GM12878 (cell line): Measurements from ENCODE around the gene SEMA3G. TPM values are rescaled to one million over a fixed set of nuclear protein-coding genes. Genes with fewer than 3 reads are reported as not detected.

Source experiments
- ATAC-seq: fragments of 200-7000 bp; cut with Tn5 transposase; 3 replicates; pipeline ENCODE4 v1.9.1; 2020; ENCODE audit warnings: mild to moderate bottlenecking, moderate library complexity
- BruUV-seq: library from RNA; stranded (reverse); fragments of 400-500 nt; replicated peaks from 2 replicates; lab custom pipeline; 2021; lab: Mats Ljungman, UMichigan
- CTCF ChIA-PET: fragments of 300-600 bp; sonication (Branson Sonifier 250); formaldehyde crosslinking; extraction: SDS; loops from one replicate; lab custom pipeline; 2021; ENCODE audit warnings: inconsistent platforms; lab: Yijun Ruan, JAX
- POLR2A ChIA-PET: fragments of 350-600 bp; formaldehyde crosslinking; extraction: SDS; loops from one replicate; lab custom pipeline; 2021; ENCODE audit warnings: inconsistent platforms; lab: Charles Lee
- RAD21 ChIA-PET: fragments of 300-600 bp; sonication (Branson Sonifier 250); formaldehyde crosslinking; loops from one replicate; lab custom pipeline; 2023; ENCODE audit warnings: antibody characterized with exemption; ENCODE audit not compliant: unreplicated experiment; lab: Charles Lee
- SMC1A ChIA-PET: fragments of 300-600 bp; sonication (Branson Sonifier 250); formaldehyde crosslinking; loops from one replicate; lab custom pipeline; 2023; ENCODE audit not compliant: unreplicated experiment, uncharacterized antibody; lab: Charles Lee
- DNase-seq: peaks from one replicate; pipeline ENCODE4 v3.0.0-alpha.2; 2011; ENCODE audit warnings: low read depth, low spot score
- FAIRE-seq: peaks from 3 replicates; lab custom pipeline; 2011; peaks lifted over from hg19 to GRCh38; lab: Jason Lieb, UNC
- H2AFZ ChIP-seq: 2 replicates; pipeline ENCODE4 v1.6.0; 2011; ENCODE audit warnings: low read depth, low read length, control low read depth; ENCODE audit not compliant: control insufficient read depth
- H3K27ac ChIP-seq: 2 replicates; pipeline ENCODE4 v1.5.1; 2011; ENCODE audit warnings: control low read depth; ENCODE audit not compliant: control insufficient read depth, insufficient read depth
- H3K27me3 ChIP-seq, 2 experiments: replicated peaks in 1 of 2; 2 replicates each; pipeline versions ENCODE4 v1.6.0 to v1.6.1; 2011; ENCODE audit warnings: low read length in 1 of 2; ENCODE audit not compliant: control insufficient read depth in 2 of 2, insufficient read depth in 2 of 2
- H3K36me3 ChIP-seq, 2 experiments: 2 replicates each; pipeline ENCODE4 v1.5.1; 2011; ENCODE audit warnings: low read length in 1 of 2; ENCODE audit not compliant: control insufficient read depth in 2 of 2, insufficient read depth in 2 of 2
- H3K4me1 ChIP-seq: 2 replicates; pipeline ENCODE4 v1.6.1; 2011; ENCODE audit warnings: mild to moderate bottlenecking, low read length, moderate library complexity, mixed read lengths; ENCODE audit not compliant: control insufficient read depth, insufficient read depth
- H3K4me2 ChIP-seq: 2 replicates; pipeline ENCODE4 v1.6.0; 2011; ENCODE audit warnings: control low read depth; ENCODE audit not compliant: control insufficient read depth, insufficient read depth
- H3K4me3 ChIP-seq: fragments of 200-600 bp; sonication (generic); 2 replicates; pipeline ENCODE4 v1.5.1; 2016
- H3K79me2 ChIP-seq: 2 replicates; pipeline ENCODE4 v1.6.0; 2011; ENCODE audit warnings: low read length; ENCODE audit not compliant: control insufficient read depth, insufficient read depth
- H3K9ac ChIP-seq: 2 replicates; pipeline ENCODE4 v1.8.0; 2011; ENCODE audit warnings: low read length, control low read depth, mixed read lengths; ENCODE audit not compliant: control insufficient read depth, insufficient read depth
- H3K9me3 ChIP-seq: replicated peaks from 3 replicates; pipeline ENCODE4 v1.5.1; 2011; ENCODE audit warnings: mild to moderate bottlenecking, low read length; ENCODE audit not compliant: control insufficient read depth, insufficient read depth
- H4K20me1 ChIP-seq: 2 replicates; pipeline ENCODE4 v1.6.0; 2011; ENCODE audit not compliant: control insufficient read depth, insufficient read depth
- CHD1 ChIP-seq: IDR thresholded peaks from 2 replicates; pipeline ENCODE4 v1.6.1; 2012; ENCODE audit warnings: low read depth, low read length, improper control_type of control experiment
- CHD4 ChIP-seq: fragments of 200-600 bp; sonication (generic); IDR thresholded peaks from 2 replicates; pipeline ENCODE4 v1.6.1; 2016; ENCODE audit warnings: mild to moderate bottlenecking
- LARP7 ChIP-seq: fragments of 450-650 bp; IDR thresholded peaks from 2 replicates; pipeline ENCODE4 v1.6.1; 2017; ENCODE audit warnings: mild to moderate bottlenecking
- MYB ChIP-seq: fragments of 150-350 bp; IDR thresholded peaks from 2 replicates; pipeline ENCODE4 v1.6.1; 2014; ENCODE audit warnings: mild to moderate bottlenecking, low read depth, low read length, borderline replicate concordance
- NFYB ChIP-seq: IDR thresholded peaks from 2 replicates; pipeline ENCODE4 v1.6.1; 2011; ENCODE audit warnings: low read depth, mild to moderate bottlenecking, low read length, improper control_type of control experiment, moderate library complexity; ENCODE audit not compliant: insufficient read depth
- NR2F1 ChIP-seq: fragments of 450-650 bp; conservative IDR thresholded peaks from 2 replicates; pipeline ENCODE4 v1.6.1; 2017; ENCODE audit warnings: mild to moderate bottlenecking
- NRF1 ChIP-seq: conservative IDR thresholded peaks from 2 replicates; pipeline ENCODE4 v1.6.1; 2011; ENCODE audit warnings: mild to moderate bottlenecking, low read depth, low read length, improper control_type of control experiment
- PAX8 ChIP-seq: fragments of 450-650 bp; IDR thresholded peaks from 2 replicates; pipeline ENCODE4 v1.6.1; 2017; ENCODE audit warnings: mild to moderate bottlenecking, moderate library complexity
- SPI1 ChIP-seq: IDR thresholded peaks from 2 replicates; pipeline ENCODE4 v1.6.1; 2011; ENCODE audit warnings: low read depth, mild to moderate bottlenecking, low read length, moderate library complexity, borderline replicate concordance; ENCODE audit not compliant: insufficient read depth
- SUZ12 ChIP-seq: fragments of 200-600 bp; sonication (generic); IDR thresholded peaks from one replicate; pipeline ENCODE4 v1.6.1; 2018; ENCODE audit warnings: antibody characterized with exemption, mild to moderate bottlenecking; ENCODE audit not compliant: unreplicated experiment
- TARDBP ChIP-seq: IDR thresholded peaks from 2 replicates; pipeline ENCODE4 v1.6.1; 2016; ENCODE audit warnings: borderline replicate concordance
- TBL1XR1 ChIP-seq: IDR thresholded peaks from 2 replicates; pipeline ENCODE4 v1.6.1; 2012; ENCODE audit warnings: low read depth, low read length, improper control_type of control experiment
- TCF12 ChIP-seq: IDR thresholded peaks from 2 replicates; pipeline ENCODE4 v1.6.1; 2011; ENCODE audit warnings: low read depth, mild to moderate bottlenecking, low read length
- ZNF207 ChIP-seq: fragments of 450-650 bp; IDR thresholded peaks from 2 replicates; pipeline ENCODE4 v1.6.1; 2014; ENCODE audit warnings: antibody characterized with exemption, mild to moderate bottlenecking, borderline replicate concordance
- WGBS: methylation state at CpG from one replicate; pipeline ENCODE4 v1.1.6; 2016; ENCODE audit warnings: low lambda C conversion rate; ENCODE audit not compliant: insufficient replicate concordance, insufficient coverage; ENCODE audit errors: missing lambda C conversion rate; 5-methylcytosine and 5-hydroxymethylcytosine counted together
- in situ Hi-C: fragments of 300-500 bp; cut with MboI; formaldehyde crosslinking; loops from 9 replicates; pipeline ENCODE4 v1.14.3; 2018; ENCODE audit warnings: mixed read lengths
- intact Hi-C: fragments of 100-400 bp; cut with micrococcal nuclease; formaldehyde crosslinking; loops from one replicate; pipeline ENCODE4 v1.14.2; 2022; ENCODE audit not compliant: unreplicated experiment
- polyA plus RNA-seq, 11 experiments: library from polyadenylated mRNA; depleted of rRNA in 4 of 11; unstranded in 6 of 11; stranded (reverse) in 5 of 11; fragments of >200 nt; fragmentation: Nextera tagmentation in 4 of 11; fragmentation: Illumina TruSeq in 1 of 11; extraction: Ambion mirVana in 4 of 11; extraction: Trizol in 1 of 11; gene quantifications; 1 replicate in 1 of 11; 2 replicates in 10 of 11; pipeline versions ENCODE4 v1.2.1 to v1.2.3, GENCODE V29; 2011 to 2016; ENCODE audit warnings: inconsistent platforms in 2 of 11, missing spikeins in 2 of 11, low read depth in 1 of 11
- total RNA-seq, 4 experiments: library from RNA; depleted of rRNA in 3 of 4; stranded (reverse); fragments of >200 nt in 3 of 4; fragmentation: Illumina TruSeq in 1 of 4; extraction: Trizol in 1 of 4; gene quantifications; 2 replicates each; pipeline versions ENCODE4 v1.2.1 to v1.2.3, GENCODE V29; 2013 to 2021

The SEMA3G gene
- total and polyA plus RNA-seq, 10 of the 15 experiments (the other 5 are each of a cell fraction or from before 2014, with no cell fraction given), result 0.03 to 0.04 TPM; not detected in 8

- in situ Hi-C loops, result no loop called here
- SMC1A ChIA-PET, result interaction anchor here (1.1 kb wide), 1 partner anchor 10 kb away, joined by 4 read pairs; no protein-coding TSS in a partner anchor
- POLR2A ChIA-PET, result no interaction called here
- ATAC-seq (no peak), FAIRE-seq (no peak), DNase-seq (no peak)
- Histone ChIP-seq H3K27ac (no peak overlapping the region), H3K4me2 (no peak overlapping the region), H3K9ac (no peak overlapping the region), H3K36me3 (peaks cover 20 to 23% of the 10 kb centered on the region in 2 experiments), H2AFZ (no peak overlapping the region), H3K4me1 (no peaks in the 10 kb centered on the region), H3K27me3 (no peaks in the 10 kb centered on the region)
- CTCF ChIA-PET, result no interaction called here
- intact Hi-C loops, result no loop called here
- 0 out of 2 replicates have a peak, but pooled peaks have one; percentile 9 for TF ChIP-seq SPI1
- TF ChIP-seq ZNF207, result no peak
- no peak for TF ChIP-seq TCF12
- TF ChIP-seq, all 136 proteins: peak for 1
- RAD21 ChIA-PET, result no interaction called here
- no TSS peak for BruUV-seq
- H4K20me1 ChIP-seq, result no peaks in the 10 kb centered on the region
- WGBS, result 99% methylated on average over 11 of the region's 16 CpGs
- no peaks in the 10 kb centered on the region for H3K9me3 ChIP-seq
- no peaks in the 10 kb centered on the region for H3K79me2 ChIP-seq
- H3K4me3 ChIP-seq, result no peak overlapping the region
Observed at GRCh38 chr3:52402101-52402521, 42.8 kb downstream of the SEMA3G start.

- 100% methylated on average over 1 of the region's 1 CpG for WGBS
- ChIA-PET POLR2A (no interaction called here), SMC1A (interaction anchor here (1.1 kb wide), 1 partner anchor 11 kb away, joined by 4 read pairs; no protein-coding TSS in a partner anchor), RAD21 (no interaction called here), CTCF (no interaction called here)
- no peaks in the 10 kb centered on the region for H3K9me3 ChIP-seq
- H3K9ac ChIP-seq, result no peak overlapping the region
- H3K79me2 ChIP-seq, result no peaks in the 10 kb centered on the region
- no peaks in the 10 kb centered on the region for H4K20me1 ChIP-seq
- TF ChIP-seq SUZ12 (no peak), TARDBP (no peak), NR2F1 (no peak), MYB (no peak), NFYB (no peak), TBL1XR1 (no peak), CHD1 (no peak), CHD4 (no peak), LARP7 (no peak), NRF1 (no peak), PAX8 (no peak)
- H3K27me3 ChIP-seq, result no peaks in the 10 kb centered on the region
- in situ Hi-C loops (no loop called here), intact Hi-C loops (no loop called here)
- ATAC-seq, result no peak
- no peak for DNase-seq
- FAIRE-seq, result no peak
- no peak overlapping the region for H2AFZ ChIP-seq
- no peak overlapping the region for H3K27ac ChIP-seq
- H3K4me1 ChIP-seq, result no peaks in the 10 kb centered on the region
- BruUV-seq, result no TSS peak
- no peak overlapping the region for H3K4me2 ChIP-seq
- H3K4me3 ChIP-seq, result no peak overlapping the region
- peaks cover 16 to 18% of the 10 kb centered on the region in 2 experiments for H3K36me3 ChIP-seq
Observed at GRCh38 chr3:52401551-52401950, 43.4 kb downstream of the SEMA3G start.
